NCI-H2107 treated with DMSO at 0.1 percent for 48 hours (cell line): Measurements from ENCODE around the gene NECAB3.
"Not testable (repeated sequence)": the region's sequence is repeated elsewhere in the genome, so short reads cannot be mapped to it uniquely, and the experiment has no call there.

Source experiments
- DNase-seq: peaks from one replicate; lab custom pipeline; 2025; ENCODE audit not compliant: unreplicated experiment; lab: John Stamatoyannopoulos, UW

Gene NECAB3

GRCh38 chr20:33650753-33651561 is 23.3 kb downstream of the NECAB3 start:
- DNase-seq, result no peak

- no peak for DNase-seq
Measured at GRCh38 chr20:33650111-33650752, 24.0 kb downstream of the NECAB3 start.

GRCh38 chr20:33649201-33649681 is 25.0 kb downstream of the NECAB3 start:
- no peak for DNase-seq

- no peak for DNase-seq
Measured at GRCh38 chr20:33648396-33649004, 25.7 kb downstream of the NECAB3 start.

GRCh38 chr20:33647603-33648395 is 26.4 kb downstream of the NECAB3 start:
- no peak for DNase-seq

- not testable (repeated sequence) for DNase-seq
Measured at GRCh38 chr20:33646959-33647602, 27.1 kb downstream of the NECAB3 start.

GRCh38 chr20:33646191-33646590 is 28.0 kb downstream of the NECAB3 start:
- no peak for DNase-seq

- no peak for DNase-seq
Measured at GRCh38 chr20:33645396-33645795, 28.8 kb downstream of the NECAB3 start.

GRCh38 chr20:33645072-33645358 is 29.2 kb downstream of the NECAB3 start:
- DNase-seq, result no peak

- DNase-seq, result no peak
Measured at GRCh38 chr20:33644313-33645071, 29.7 kb downstream of the NECAB3 start.

GRCh38 chr20:33640287-33640686 is 33.9 kb downstream of the NECAB3 start:
- DNase-seq, result no peak

GRCh38 chr20:33636776-33637175 is 37.5 kb downstream of the NECAB3 start:
- no peak for DNase-seq

- no peak for DNase-seq
Measured at GRCh38 chr20:33635341-33635740, 38.9 kb downstream of the NECAB3 start.

GRCh38 chr20:33631910-33632309 is 42.3 kb downstream of the NECAB3 start:
- DNase-seq, result not testable (repeated sequence)

GRCh38 chr20:33630507-33630906 is 43.7 kb downstream of the NECAB3 start:
- DNase-seq, result no peak

- no peak for DNase-seq
Measured at GRCh38 chr20:33629979-33630378, 44.2 kb downstream of the NECAB3 start.

GRCh38 chr20:33629533-33629932 is 44.7 kb downstream of the NECAB3 start:
- DNase-seq, result no peak

- no peak for DNase-seq
Measured at GRCh38 chr20:33627577-33628216, 46.5 kb downstream of the NECAB3 start.

- no peak for DNase-seq
Measured at GRCh38 chr20:33626190-33626589, 48.0 kb downstream of the NECAB3 start.

- DNase-seq, result no peak
Measured at GRCh38 chr20:33624399-33624798, 49.8 kb downstream of the NECAB3 start.
